Erythroblast (primary cell): ENCODE results near the gene ASXL1.

Experiments
- GATA1 ChIP-seq: IDR thresholded peaks from 2 replicates; pipeline ENCODE4 v1.6.1; 2011; ENCODE audit warnings: low read depth, mild to moderate bottlenecking, control low read depth, low read length, moderate library complexity
- POLR2A ChIP-seq: IDR thresholded peaks from 2 replicates; pipeline ENCODE4 v1.6.1; 2011; ENCODE audit warnings: mild to moderate bottlenecking, low read length

GRCh38 chr20:32418376-32418775 is 60.2 kb downstream of the ASXL1 start:
- TF ChIP-seq POLR2A (no peak), GATA1 (no peak)
